SK-N-SH (cell line): ENCODE data around the gene PHOSPHO2. TPM values are rescaled to one million over a fixed set of nuclear protein-coding genes. Genes with fewer than 3 reads are reported as not detected.

Experiments
- CTCF ChIA-PET: fragments of 300-600, 350-600 bp; formaldehyde crosslinking; extraction: SDS; loops from one replicate; lab custom pipeline; 2021; lab: Yijun Ruan, JAX
- POLR2A ChIA-PET: fragments of 350-600 bp; sonication (Branson Sonifier 250); formaldehyde crosslinking; extraction: SDS; loops from one replicate; lab custom pipeline; 2020; ENCODE audit warnings: antibody characterized with exemption, inconsistent platforms; lab: Yijun Ruan, JAX
- DNase-seq: peaks from one replicate; pipeline ENCODE4 v3.0.0; 2012
- H2AFZ ChIP-seq: fragments of 200-600 bp; sonication (generic); 2 replicates; pipeline ENCODE4 v1.8.1; 2016; ENCODE audit warnings: antibody characterized with exemption, mild to moderate bottlenecking, low read depth
- H3F3A ChIP-seq: fragments of 200-600 bp; sonication (generic); replicated peaks from 2 replicates; pipeline ENCODE3; 2016; ENCODE audit warnings: antibody characterized with exemption, mild to moderate bottlenecking; ENCODE audit not compliant: insufficient read depth
- H3K27ac ChIP-seq, 2 experiments: fragments of 200-500 bp in 1 of 2; fragments of 200-600 bp in 1 of 2; sonication (Bioruptor generic) in 1 of 2; sonication (generic), shearing (Covaris generic) in 1 of 2; 2 replicates each; pipeline versions ENCODE4 v1.5.1 to v1.6.1; 2014 to 2016; ENCODE audit warnings: low read depth in 2 of 2, inconsistent platforms in 1 of 2, low read length in 1 of 2, mild to moderate bottlenecking in 1 of 2, mixed read lengths in 1 of 2
- H3K27me3 ChIP-seq: fragments of 200-600 bp; sonication (generic), shearing (Covaris generic); 2 replicates; pipeline ENCODE4 v1.6.1; 2016; ENCODE audit warnings: mixed run types; ENCODE audit not compliant: insufficient read depth
- H3K36me3 ChIP-seq, 2 experiments: fragments of 200-500 bp in 1 of 2; fragments of 200-600 bp in 1 of 2; sonication (Bioruptor generic) in 1 of 2; sonication (generic) in 1 of 2; replicated peaks in 1 of 2; 2 replicates each; pipeline versions ENCODE3 to v1.5.1; 2014 to 2016; ENCODE audit warnings: low read length in 1 of 2, mild to moderate bottlenecking in 1 of 2; ENCODE audit not compliant: insufficient read depth in 2 of 2, control insufficient read depth in 1 of 2
- H3K4me1 ChIP-seq, 2 experiments: fragments of 200-500 bp in 1 of 2; fragments of 200-600 bp in 1 of 2; sonication (Bioruptor generic) in 1 of 2; sonication (generic), shearing (Covaris generic) in 1 of 2; 2 replicates each; pipeline versions ENCODE4 v1.5.1 to v1.6.1; 2014 to 2016; ENCODE audit warnings: low read depth in 1 of 2, low read length in 1 of 2, mixed run types in 1 of 2; ENCODE audit not compliant: insufficient read depth in 2 of 2, control insufficient read depth in 1 of 2
- H3K4me2 ChIP-seq: fragments of 200-600 bp; sonication (generic), shearing (Covaris generic); 2 replicates; pipeline ENCODE4 v1.6.1; 2017; ENCODE audit warnings: mixed run types
- H3K4me3 ChIP-seq, 2 experiments: fragments of 200-500 bp in 1 of 2; fragments of 200-600 bp in 1 of 2; sonication (Bioruptor generic) in 1 of 2; sonication (generic), shearing (Covaris generic) in 1 of 2; 2 replicates each; pipeline versions ENCODE4 v1.5.1 to v1.8.1; 2014 to 2016; ENCODE audit warnings: low read depth in 2 of 2, inconsistent platforms in 1 of 2, low read length in 1 of 2, mild to moderate bottlenecking in 1 of 2, mixed read lengths in 1 of 2, moderate library complexity in 1 of 2
- H3K79me2 ChIP-seq: fragments of 200-600 bp; sonication (generic); 2 replicates; pipeline ENCODE4 v1.8.1; 2017; ENCODE audit warnings: mild to moderate bottlenecking; ENCODE audit not compliant: insufficient read depth
- H3K9ac ChIP-seq: fragments of 200-600 bp; sonication (generic); 2 replicates; pipeline ENCODE4 v1.6.1; 2017; ENCODE audit warnings: mixed run types
- H3K9me2 ChIP-seq: fragments of 200-600 bp; sonication (generic); 2 replicates; pipeline ENCODE4 v1.6.1; 2017; ENCODE audit warnings: mixed run types
- H3K9me3 ChIP-seq: fragments of 200-600 bp; sonication (generic); 2 replicates; pipeline ENCODE4 v1.6.1; 2017; ENCODE audit warnings: mixed run types, mild to moderate bottlenecking, moderate library complexity
- H4K20me1 ChIP-seq: fragments of 200-600 bp; sonication (generic); 2 replicates; pipeline ENCODE4 v1.6.1; 2017; ENCODE audit warnings: mild to moderate bottlenecking, mixed run types; ENCODE audit not compliant: insufficient read depth
- CHD2 ChIP-seq: fragments of 150-350 bp; IDR thresholded peaks from 2 replicates; pipeline ENCODE4 v1.6.1; 2018; ENCODE audit warnings: low read length; ENCODE audit not compliant: partially characterized antibody
- FOXJ3 ChIP-seq: sonication (generic); formaldehyde crosslinking; IDR thresholded peaks from 2 replicates; pipeline ENCODE4 v1.5.1; 2020; ENCODE audit warnings: mild to moderate bottlenecking, missing genetic modification reagents
- FOXM1 ChIP-seq: IDR thresholded peaks from 2 replicates; pipeline ENCODE4 v1.4.0; 2012; ENCODE audit warnings: low read depth, mild to moderate bottlenecking
- GABPA ChIP-seq: IDR thresholded peaks from 2 replicates; pipeline ENCODE4 v1.4.0; 2012; ENCODE audit warnings: low read depth, mild to moderate bottlenecking
- IRF3 ChIP-seq: fragments of 150-350 bp; IDR thresholded peaks from 2 replicates; pipeline ENCODE4 v1.6.1; 2016; ENCODE audit warnings: mild to moderate bottlenecking, low read depth, low read length
- NFIC ChIP-seq: IDR thresholded peaks from 2 replicates; pipeline ENCODE4 v1.4.0; 2012; ENCODE audit warnings: borderline replicate concordance
- RAD21 ChIP-seq: IDR thresholded peaks from 2 replicates; pipeline ENCODE4 v1.6.1; 2012; ENCODE audit warnings: mild to moderate bottlenecking, low read length
- RCOR1 ChIP-seq: fragments of 150-350 bp; IDR thresholded peaks from 2 replicates; pipeline ENCODE4 v1.6.1; 2017; ENCODE audit warnings: antibody characterized with exemption, low read length
- RFX5 ChIP-seq: IDR thresholded peaks from 2 replicates; pipeline ENCODE4 v1.6.1; 2012; ENCODE audit warnings: mild to moderate bottlenecking, improper control_type of control experiment, low read length
- RXRA ChIP-seq: IDR thresholded peaks from 2 replicates; pipeline ENCODE4 v1.4.0; 2012; ENCODE audit warnings: low read depth, mild to moderate bottlenecking, borderline replicate concordance
- TAF1 ChIP-seq: IDR thresholded peaks from 2 replicates; pipeline ENCODE4 v1.6.1; 2012; ENCODE audit warnings: low read depth, mild to moderate bottlenecking, low read length, moderate library complexity, borderline replicate concordance
- WGBS: methylation state at CpG from one replicate; pipeline ENCODE4 v1.1.6; 2017; ENCODE audit warnings: low lambda C conversion rate; 5-methylcytosine and 5-hydroxymethylcytosine counted together
- polyA plus RNA-seq, 3 experiments: library from polyadenylated mRNA; depleted of rRNA; stranded (reverse); fragments of >200 nt; gene quantifications; 2 replicates each; pipeline ENCODE4 v1.2.3, GENCODE V29; 2012
- TF ChIP-seq, protein P1 (sequence below): IDR thresholded peaks from 2 replicates; pipeline ENCODE4; 2012
- TF ChIP-seq, protein P2 (sequence below): IDR thresholded peaks from 2 replicates; pipeline ENCODE4 v1.4.0; 2012; ENCODE audit warnings: low read depth, borderline replicate concordance
- TF ChIP-seq, protein P3 (sequence below): fragments of 200-600 bp; sonication (generic); IDR thresholded peaks from 2 replicates; pipeline ENCODE4 v1.6.1; 2017; ENCODE audit warnings: antibody characterized with exemption, mild to moderate bottlenecking, moderate library complexity

PHOSPHO2 gene
- polyA plus RNA-seq, 1 of the 3 experiments (the other 2 are of a cell fraction), result 1.1 TPM

- H3K9me2 ChIP-seq, result no peaks in the 10 kb centered on the region
- no peak for DNase-seq
- H3K36me3 ChIP-seq, result no peaks in the 10 kb centered on the region
- H4K20me1 ChIP-seq, result no peaks in the 10 kb centered on the region
- H3K27me3 ChIP-seq, result no peaks in the 10 kb centered on the region
- CTCF ChIA-PET, result interaction anchor here (1.0 kb wide), 1 partner anchor 12 kb away, joined by 3 read pairs; no protein-coding TSS in a partner anchor
- H2AFZ ChIP-seq, result no peak overlapping the region
- H3K4me3 ChIP-seq, result no peak overlapping the region
- H3F3A ChIP-seq, result no peaks in the 10 kb centered on the region
- no peaks in the 10 kb centered on the region for H3K4me1 ChIP-seq
- no peak overlapping the region for H3K9ac ChIP-seq
- H3K4me2 ChIP-seq, result no peak overlapping the region
- POLR2A ChIA-PET, result no interaction called here
- H3K9me3 ChIP-seq, result no peaks in the 10 kb centered on the region
- WGBS, result 52% methylated on average over 3 of the region's 3 CpGs
- H3K27ac ChIP-seq, result no peak overlapping the region
- H3K79me2 ChIP-seq, result no peaks in the 10 kb centered on the region
- TF ChIP-seq, protein P1, sequence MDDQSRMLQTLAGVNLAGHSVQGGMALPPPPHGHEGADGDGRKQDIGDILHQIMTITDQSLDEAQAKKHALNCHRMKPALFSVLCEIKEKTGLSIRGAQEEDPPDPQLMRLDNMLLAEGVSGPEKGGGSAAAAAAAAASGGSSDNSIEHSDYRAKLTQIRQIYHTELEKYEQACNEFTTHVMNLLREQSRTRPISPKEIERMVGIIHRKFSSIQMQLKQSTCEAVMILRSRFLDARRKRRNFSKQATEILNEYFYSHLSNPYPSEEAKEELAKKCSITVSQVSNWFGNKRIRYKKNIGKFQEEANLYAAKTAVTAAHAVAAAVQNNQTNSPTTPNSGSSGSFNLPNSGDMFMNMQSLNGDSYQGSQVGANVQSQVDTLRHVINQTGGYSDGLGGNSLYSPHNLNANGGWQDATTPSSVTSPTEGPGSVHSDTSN, result no peak
- TF ChIP-seq CHD2, result no peak
Measured at GRCh38 chr2:169656164-169656563, 38.1 kb upstream of the PHOSPHO2 start.

DNA sequence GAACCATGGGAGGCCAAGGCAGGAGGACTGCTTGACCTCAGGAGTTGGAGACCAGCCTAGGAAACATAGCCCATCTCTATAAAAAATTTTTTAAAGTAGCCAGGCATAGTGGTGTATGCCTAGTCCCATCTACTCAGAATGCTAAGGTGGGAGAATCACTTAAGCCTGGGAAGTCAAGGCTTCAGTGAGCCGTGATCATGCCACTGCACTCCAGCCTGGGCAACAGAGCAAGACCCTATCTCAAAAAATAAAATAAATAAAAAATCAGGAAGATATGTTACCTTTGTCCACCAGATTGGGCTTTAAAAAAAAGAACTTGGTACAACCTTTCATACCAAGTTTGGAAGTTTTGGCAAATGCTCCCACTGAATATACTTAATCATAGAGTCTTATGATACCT, 35.4 kb upstream of the PHOSPHO2 start:
- Histone ChIP-seq H3F3A (no peaks in the 10 kb centered on the region), H3K36me3 (no peaks in the 10 kb centered on the region), H3K4me2 (no peak overlapping the region), H3K4me1 (no peaks in the 10 kb centered on the region), H2AFZ (no peak overlapping the region), H3K9me2 (no peaks in the 10 kb centered on the region), H3K9me3 (no peaks in the 10 kb centered on the region), H3K4me3 (no peak overlapping the region), H3K27ac (no peak overlapping the region), H3K9ac (no peak overlapping the region), H3K27me3 (no peaks in the 10 kb centered on the region), H3K79me2 (no peaks in the 10 kb centered on the region), H4K20me1 (no peaks in the 10 kb centered on the region)
- ChIA-PET CTCF (no interaction called here), POLR2A (no interaction called here)
- no peak for TF ChIP-seq NFIC
- no peak for TF ChIP-seq GABPA
- TF ChIP-seq, protein P2, sequence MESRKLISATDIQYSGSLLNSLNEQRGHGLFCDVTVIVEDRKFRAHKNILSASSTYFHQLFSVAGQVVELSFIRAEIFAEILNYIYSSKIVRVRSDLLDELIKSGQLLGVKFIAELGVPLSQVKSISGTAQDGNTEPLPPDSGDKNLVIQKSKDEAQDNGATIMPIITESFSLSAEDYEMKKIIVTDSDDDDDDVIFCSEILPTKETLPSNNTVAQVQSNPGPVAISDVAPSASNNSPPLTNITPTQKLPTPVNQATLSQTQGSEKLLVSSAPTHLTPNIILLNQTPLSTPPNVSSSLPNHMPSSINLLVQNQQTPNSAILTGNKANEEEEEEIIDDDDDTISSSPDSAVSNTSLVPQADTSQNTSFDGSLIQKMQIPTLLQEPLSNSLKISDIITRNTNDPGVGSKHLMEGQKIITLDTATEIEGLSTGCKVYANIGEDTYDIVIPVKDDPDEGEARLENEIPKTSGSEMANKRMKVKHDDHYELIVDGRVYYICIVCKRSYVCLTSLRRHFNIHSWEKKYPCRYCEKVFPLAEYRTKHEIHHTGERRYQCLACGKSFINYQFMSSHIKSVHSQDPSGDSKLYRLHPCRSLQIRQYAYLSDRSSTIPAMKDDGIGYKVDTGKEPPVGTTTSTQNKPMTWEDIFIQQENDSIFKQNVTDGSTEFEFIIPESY, result no peak
- TF ChIP-seq FOXM1, result no peak
- no peak for DNase-seq
- WGBS, result 83% methylated on average over 1 of the region's 1 CpG

DNA sequence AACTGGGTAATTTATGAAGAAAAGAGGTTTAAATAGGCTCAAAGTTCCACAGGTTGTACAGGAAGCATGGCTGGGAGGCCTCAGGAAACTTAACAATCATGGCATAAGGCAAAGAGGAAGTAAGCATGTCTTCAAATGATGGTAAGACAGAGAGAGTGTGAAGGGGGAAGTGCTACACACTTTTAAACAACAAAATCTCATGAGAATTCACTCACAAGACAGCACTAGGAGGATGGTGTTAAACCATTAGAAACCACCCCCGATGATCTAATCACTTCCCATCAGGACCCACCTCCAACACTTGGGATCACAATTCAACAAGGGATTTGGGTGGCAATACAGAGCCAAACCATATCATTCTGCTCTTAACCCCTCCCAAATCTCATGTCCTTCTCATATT, 34.9 kb upstream of the PHOSPHO2 start:
- Histone ChIP-seq H3K9ac (no peak overlapping the region), H3K79me2 (no peaks in the 10 kb centered on the region), H3K27ac (no peak overlapping the region), H4K20me1 (no peaks in the 10 kb centered on the region), H3K9me2 (no peaks in the 10 kb centered on the region), H3K4me2 (no peak overlapping the region), H3K27me3 (no peaks in the 10 kb centered on the region), H3K4me1 (no peaks in the 10 kb centered on the region), H3K9me3 (no peaks in the 10 kb centered on the region), H2AFZ (no peak overlapping the region), H3F3A (no peaks in the 10 kb centered on the region), H3K4me3 (no peak overlapping the region), H3K36me3 (no peaks in the 10 kb centered on the region)
- DNase-seq, result no peak
- WGBS, result 46% methylated on average over 1 of the region's 1 CpG
- ChIA-PET CTCF (no interaction called here), POLR2A (no interaction called here)
- no peak for TF ChIP-seq FOXM1
- no peak for TF ChIP-seq NFIC
- TF ChIP-seq TAF1, result no peak
- no peak for TF ChIP-seq RXRA
- no peak for TF ChIP-seq RCOR1
- TF ChIP-seq, protein P3, sequence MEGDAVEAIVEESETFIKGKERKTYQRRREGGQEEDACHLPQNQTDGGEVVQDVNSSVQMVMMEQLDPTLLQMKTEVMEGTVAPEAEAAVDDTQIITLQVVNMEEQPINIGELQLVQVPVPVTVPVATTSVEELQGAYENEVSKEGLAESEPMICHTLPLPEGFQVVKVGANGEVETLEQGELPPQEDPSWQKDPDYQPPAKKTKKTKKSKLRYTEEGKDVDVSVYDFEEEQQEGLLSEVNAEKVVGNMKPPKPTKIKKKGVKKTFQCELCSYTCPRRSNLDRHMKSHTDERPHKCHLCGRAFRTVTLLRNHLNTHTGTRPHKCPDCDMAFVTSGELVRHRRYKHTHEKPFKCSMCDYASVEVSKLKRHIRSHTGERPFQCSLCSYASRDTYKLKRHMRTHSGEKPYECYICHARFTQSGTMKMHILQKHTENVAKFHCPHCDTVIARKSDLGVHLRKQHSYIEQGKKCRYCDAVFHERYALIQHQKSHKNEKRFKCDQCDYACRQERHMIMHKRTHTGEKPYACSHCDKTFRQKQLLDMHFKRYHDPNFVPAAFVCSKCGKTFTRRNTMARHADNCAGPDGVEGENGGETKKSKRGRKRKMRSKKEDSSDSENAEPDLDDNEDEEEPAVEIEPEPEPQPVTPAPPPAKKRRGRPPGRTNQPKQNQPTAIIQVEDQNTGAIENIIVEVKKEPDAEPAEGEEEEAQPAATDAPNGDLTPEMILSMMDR, result no peak
- TF ChIP-seq, protein P2, result no peak
- no peak for TF ChIP-seq FOXJ3 (CRISPR knock-in tag)
- TF ChIP-seq RAD21, result no peak
- no peak for TF ChIP-seq RFX5
- TF ChIP-seq IRF3, result no peak
